GM19463 (cell line): ENCODE data around the gene DLGAP1.
"Not testable (repeated sequence)": the region's sequence is repeated elsewhere in the genome, so short reads cannot be mapped to it uniquely, and the experiment has no call there.

Experiments used
- ATAC-seq: cut with Tn5 transposase; IDR thresholded peaks from one replicate; pipeline ENCODE4 v1.9.1; 2021; ENCODE audit warnings: mild to moderate bottlenecking, moderate library complexity; ENCODE audit not compliant: unreplicated experiment

The DLGAP1 gene

DNA sequence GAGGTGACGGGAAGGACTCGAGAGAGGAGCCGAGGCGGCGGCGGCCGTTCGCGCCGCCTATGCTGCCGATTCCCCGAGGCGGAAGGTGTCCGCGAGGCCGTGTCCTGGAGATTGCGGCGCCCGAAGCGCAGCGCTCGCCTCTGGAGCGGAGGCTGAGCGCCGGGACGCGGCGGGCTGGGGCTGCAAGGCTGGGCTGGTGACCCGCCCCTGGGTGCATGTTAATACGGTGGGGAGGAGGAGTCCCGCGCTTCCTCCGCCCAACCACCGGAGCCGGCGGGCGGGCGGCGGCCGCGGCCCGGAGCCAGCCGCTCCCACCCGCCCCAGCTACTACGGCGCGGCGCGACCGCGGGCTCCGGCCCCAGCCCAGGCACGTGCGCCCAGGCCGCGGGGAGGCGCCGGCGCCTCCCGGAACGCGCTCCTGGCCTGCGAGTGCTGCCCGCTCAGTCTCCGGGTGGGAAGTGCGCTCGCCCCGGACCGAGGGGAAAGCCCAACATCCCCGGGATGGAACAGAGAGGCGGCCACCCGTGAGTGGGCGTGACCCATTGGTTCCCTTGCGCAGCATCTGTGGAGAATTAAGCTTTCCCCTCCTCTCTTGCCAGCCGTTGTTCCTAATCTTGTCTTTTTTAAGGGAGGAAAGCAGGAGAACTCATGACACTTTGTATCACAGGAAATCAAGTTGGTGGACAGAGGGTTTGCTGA, at the start of gene DLGAP1:
Gene DLGAP1 (minus strand): TSS at position 195 of the 699 bp plus-strand sequence.
- ATAC-seq: peak; percentile 82

DNA sequence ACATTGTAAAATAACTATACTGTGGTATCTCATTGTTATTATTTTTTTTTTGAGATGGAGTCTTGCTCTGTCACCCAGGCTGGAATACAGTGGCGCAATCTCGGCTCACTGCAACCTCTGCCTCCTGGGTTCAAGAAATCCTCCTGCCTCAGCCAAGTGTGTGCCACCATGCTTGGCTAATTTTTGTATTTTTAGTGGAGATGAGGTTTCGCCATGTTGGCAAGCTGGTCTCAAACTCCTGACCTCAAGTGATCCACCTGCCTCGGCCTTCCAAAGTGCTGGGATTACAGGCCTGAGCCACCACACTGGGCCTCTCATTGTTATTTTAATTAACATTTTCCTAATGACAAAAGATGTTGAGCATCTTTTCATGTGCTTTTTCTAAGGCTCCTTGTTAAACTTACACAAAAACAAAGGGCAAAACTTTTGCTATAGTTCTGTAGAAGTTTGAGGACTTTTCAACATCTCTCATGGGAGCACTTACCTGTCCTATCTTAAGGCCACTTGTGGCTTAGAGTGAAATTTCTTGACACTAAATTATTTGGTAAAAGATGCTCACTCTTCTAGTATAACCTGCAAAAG, 39.7 kb upstream of the DLGAP1 start:
- ATAC-seq: not testable (repeated sequence)

DNA sequence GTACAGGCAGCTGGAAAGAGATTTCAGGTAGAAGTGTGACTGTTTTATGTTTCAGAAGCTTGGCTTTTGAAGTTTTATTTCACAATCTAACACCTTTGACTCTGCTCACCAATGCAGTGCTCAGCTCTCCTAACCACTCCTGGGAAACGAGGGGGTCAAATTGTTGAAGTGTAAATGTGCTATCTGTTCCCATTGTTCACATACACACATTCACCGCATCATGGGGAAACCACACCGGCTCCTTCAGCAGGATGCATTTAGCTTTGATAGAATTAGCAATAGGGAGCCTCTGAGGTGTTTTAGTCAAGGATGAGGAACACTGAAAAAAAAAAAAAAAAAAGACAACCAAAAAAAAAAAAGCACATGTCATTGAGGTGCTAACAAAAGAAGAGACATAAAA, 13.4 kb upstream of the DLGAP1 start:
- no peak for ATAC-seq

DNA sequence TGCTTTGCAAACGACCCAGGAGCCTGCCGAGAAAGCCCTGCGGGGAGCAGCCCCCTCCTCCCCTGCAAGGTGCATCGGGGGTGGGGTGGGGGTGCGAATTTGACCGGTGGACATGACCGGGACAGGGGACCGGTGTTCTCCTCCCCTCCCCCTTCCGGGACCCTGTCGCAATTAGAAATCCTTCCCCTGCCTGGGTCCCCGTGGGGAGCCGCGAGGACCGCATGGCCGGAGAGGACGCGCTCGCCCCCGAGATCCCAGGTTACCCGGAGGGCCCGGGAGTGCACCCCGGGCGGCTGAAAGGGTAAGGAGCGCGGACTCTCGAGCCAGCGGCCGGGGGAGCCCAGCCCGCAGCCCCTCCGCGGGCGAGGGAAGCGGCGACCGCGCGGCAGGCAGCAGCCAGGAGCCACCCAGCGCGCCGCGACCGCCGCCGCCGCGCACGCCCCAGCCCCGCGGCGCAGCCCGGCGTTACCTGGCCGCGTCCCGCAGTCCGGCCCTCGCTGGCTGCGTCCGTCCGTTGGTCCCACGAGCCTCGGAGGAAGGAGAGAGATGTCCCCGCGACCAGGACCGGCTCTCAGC, 482 bp downstream of the DLGAP1 start:
- ATAC-seq: peak; percentile 25

DNA sequence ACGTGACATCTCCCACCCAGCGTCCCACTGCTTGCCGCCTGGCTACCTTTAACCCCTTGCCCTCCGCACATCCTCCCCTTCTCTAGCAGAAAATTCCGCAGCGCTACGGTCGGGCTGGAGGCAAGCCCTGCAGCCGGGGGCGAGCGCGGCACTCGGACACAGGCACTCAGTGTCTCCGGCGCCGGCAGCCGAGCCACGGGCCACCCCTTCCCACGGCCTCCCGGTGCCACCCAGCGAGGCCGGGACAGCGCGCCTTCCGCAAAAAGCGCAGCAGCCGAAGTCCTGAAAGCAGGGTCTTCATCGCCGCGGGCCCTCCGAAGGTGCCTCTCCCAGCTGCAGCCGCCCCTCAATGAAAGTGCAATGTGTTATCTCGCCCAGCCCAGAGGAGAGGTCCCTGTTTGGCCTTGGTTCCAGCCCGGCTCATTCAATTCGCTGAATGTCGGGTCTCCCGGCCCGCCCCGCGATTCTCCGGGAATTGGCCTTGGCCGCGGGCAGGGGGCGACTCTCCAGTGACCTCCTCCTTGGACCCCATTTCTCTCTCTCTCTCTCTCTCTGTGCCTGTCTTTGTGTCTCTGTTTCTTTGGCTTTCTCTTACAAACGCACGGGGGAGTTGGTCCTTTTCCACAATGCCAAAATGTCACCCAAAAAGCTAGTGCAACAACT, 1.1 kb downstream of the DLGAP1 start:
- no peak for ATAC-seq

DNA sequence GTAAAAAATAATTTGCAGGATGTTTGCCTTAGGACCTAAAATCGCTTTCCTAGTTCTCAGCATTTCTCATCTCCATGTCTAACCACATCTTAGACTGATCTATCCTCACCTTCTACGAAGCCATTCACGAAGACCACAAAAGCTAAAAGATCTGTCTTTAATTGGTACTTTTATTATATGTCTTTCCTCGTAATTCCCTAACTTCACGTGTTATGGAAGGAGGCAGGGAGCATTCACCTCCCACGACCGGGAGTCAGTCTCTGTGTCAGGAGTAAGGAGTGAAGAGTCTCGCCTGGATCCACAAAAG, 1.6 kb downstream of the DLGAP1 start:
- ATAC-seq: no peak

DNA sequence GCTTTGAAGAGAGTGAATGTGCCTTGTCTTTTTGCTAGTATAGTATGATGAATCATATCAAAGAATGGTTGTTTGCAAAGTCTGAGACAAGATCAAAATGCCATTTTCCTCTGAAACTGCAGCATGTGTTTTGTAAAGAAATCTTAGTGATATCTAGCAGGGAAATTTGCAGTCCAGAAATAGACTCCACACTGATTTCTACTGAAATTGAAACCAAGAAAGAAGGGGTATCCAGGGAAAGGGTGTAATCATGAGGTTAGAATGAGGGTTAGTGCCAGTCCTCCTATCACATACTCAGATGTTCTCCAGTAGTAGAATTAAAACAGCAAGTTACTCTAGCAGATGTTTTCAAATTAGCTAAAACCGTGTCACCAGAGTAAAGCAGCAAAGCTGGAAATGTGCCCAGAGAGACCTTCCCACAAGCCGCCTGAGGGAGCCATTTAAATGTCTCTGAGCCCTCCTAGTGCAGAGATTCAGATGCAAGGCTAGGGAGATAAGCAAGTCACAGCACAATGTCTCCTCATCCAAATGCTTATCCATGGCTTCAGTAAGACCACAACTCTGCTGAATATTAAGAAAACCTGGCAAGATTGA, 4.9 kb downstream of the DLGAP1 start:
- ATAC-seq: no peak

DNA sequence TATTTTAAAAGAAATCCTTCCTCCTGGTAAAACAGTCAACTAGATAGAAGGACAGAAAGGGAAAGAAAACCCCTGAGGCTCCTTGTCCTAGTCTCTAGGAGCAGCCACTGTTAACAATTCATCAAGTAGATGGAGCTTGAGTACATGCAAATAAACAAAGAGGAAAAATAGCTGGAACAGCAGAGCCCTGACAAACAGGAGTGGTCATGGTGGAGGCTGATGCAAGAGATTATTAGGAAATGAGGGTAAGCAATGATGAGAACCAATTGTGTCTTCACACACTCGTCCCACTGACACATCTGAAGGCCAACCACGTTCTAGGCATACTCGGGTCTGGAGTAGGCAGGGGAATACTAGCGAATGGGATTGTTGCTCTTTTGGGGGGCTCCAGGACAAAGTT, 9.2 kb downstream of the DLGAP1 start:
- no peak for ATAC-seq

DNA sequence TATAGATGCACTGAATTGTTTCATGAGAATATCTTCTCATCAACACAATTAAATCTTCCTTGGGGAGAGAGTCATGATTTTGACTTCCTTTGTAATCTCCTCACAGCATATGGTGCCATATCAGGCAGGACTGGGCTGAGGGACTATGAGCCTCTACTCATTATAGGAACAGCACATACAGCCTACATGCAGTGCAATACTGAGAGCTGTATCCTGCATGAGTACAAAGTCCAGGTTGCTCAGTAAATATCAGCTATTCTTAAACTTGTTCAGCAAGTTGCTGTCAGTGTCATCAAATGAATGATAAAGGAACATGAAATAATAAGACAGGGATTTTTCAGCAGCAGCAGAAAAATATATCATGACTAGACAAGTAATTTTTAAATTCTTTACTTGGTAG, 10.8 kb downstream of the DLGAP1 start:
- ATAC-seq: no peak

DNA sequence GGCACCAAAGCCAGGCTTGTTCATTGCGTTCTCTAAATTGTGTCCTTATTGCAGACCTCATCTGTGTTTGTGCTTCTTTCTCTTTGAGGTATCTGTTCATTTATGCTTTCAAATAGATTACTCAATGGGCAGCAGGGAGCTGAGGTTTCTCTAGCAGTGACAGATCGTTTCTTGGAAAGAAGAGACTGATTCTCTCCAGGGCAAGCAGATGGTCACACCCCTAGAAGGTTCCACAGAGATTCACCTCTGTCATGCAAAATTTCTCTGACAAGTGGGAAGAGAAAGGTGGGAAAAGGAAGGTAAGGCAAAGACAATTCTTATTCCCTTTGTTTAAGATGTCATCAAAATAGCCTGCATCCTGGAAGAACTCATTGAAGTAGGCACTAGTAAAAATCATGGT, 14.0 kb downstream of the DLGAP1 start:
- ATAC-seq: no peak

DNA sequence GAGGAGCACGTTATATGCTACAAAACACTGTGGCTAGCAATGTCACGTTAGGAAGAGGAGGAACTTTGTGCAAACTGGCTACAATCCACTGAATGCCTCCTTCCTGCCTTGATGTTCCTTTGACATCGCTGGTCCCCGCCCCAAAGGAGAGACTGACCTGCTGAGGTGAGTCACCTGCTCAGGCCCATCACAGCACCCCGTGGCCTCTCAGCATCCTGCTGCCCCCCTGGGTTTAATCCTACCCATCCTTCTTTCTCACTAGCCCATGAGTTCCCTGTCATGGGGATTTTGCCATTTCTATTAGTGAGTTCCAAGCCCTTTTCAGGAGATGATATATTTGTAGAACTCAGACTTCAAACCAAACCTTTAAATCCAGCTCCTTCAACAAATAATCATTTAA, 16.2 kb downstream of the DLGAP1 start:
- no peak for ATAC-seq

DNA sequence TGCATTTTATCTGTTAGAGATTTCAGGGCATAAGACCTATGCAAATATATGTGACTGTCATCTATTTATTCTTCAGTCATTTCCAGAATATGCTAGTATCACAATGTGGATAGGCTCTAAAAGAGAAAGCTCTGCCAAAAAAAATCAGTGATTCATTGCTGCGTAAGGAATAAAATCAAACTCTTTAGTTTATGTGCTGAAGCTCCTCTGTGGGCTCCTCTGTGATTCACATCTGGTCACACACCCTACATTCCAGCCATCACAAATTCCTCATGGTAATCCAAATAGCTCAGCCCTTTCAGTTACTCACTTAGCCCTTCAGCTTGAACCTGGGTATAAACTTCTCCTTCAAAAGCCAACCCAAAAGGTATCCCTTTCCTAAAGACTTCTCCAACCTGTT, 21.4 kb downstream of the DLGAP1 start:
- ATAC-seq: no peak

DNA sequence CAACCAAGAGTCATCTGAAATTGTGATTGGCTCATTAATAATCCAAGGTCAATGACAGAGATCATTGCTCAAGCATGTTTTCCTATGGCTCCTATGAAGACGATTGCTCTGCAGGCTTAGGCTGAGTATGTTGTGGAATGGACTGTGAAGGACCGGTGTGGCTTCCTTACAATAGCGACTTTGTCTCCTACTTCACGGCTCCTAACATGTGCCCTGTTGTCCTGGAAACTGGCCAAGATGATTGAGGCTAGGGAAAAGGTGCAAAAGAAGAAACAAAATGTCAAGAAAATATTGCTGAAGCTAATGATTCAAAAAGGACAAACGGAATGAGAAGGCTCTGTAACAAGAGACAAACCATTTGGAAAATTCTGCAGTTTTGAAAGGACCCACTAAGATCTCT, 24.3 kb downstream of the DLGAP1 start:
- ATAC-seq: no peak

DNA sequence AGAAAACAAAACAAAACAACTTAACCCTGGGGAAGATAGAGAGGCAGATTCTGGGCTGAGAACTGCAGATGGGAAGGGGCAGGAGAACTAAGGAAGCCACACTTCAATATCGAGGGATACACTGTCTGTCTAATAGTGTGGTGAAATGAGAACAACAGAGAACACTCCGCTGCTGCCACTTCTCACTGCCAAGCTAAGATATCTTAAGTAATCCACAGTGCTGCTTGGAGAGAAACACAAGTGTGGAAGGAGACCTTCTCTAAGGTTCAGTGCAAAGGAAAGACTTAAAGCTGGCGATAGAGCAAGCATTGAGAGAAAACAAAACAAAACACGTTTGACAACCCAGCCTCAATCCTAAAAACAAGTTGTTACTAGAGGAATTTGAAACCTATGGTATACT, 37.4 kb downstream of the DLGAP1 start:
- no peak for ATAC-seq

DNA sequence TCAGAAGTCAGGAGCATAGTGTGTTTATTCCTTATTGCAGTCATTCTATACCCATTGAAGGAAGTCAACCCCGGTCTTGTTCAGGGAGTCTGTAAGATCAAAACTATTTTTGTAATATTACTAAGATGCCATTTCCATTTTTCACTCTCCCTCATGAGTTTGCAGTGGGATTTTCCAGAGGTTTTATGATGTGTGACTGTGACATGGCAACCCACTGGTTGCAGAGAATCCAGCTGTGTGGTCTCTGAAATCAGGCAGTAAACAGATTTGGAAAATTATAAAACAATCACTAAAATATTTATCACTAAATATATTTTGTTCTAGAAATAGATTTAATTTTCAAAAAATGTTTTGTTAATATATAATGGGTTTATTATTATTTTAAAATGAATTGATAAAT, 38.1 kb downstream of the DLGAP1 start:
- ATAC-seq: no peak

DNA sequence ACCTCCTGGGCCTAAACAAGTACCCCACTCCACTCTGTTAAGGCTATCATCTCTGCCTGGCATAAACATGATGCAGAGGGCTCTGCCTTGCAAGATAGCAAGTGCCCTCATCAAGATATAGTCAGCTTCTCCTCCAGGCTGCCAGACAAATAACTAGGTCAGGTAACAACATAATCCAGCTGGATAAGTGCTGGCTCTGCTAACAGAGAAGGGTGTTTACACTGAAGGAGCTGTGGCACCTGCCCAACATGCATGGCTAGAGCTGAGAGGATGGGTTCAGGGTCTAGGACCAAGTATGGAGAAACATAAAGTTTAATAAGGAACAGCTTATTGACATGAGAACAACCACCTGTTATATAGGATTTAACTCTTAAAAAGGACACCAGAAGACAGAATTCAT, 42.8 kb downstream of the DLGAP1 start:
- no peak for ATAC-seq

DNA sequence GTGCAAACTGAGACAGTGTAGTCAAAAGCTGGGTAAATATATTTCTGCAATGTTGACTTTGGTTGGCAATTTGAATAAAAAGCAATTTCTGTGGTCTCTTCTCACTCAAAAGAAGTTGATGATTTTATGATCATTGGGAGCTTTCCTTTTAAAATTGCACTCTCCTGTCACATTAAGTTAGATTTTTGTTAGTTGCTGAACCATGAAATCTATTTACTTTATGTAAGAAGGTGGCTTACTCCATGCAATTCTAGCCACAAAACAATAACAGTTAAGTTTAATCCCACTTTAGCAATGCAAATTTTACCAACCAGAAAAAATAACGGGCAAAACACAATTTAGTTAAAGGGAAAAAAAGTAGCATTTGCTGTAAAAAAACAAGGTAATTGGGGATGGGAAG, 48.3 kb downstream of the DLGAP1 start:
- no peak for ATAC-seq

DNA sequence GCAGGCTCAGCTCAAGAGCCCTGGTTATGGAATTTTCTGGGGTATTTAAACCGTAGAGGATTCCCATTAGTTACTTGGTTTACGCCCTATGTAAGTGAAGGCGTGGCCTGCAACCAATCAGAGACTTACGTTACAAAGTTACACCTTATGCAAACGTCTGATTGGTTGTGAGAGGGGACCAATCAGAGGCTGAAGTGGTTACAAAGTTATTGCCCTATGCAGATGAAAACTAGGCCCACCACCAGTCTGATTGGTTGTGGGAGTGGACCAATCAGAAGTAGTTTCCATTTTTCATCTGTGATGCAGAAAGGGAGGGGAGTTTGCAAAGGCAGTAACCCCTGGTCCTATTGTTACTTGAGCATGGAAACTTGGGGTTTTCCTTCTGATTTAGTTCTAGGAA, 49.1 kb downstream of the DLGAP1 start:
- no peak for ATAC-seq

DNA sequence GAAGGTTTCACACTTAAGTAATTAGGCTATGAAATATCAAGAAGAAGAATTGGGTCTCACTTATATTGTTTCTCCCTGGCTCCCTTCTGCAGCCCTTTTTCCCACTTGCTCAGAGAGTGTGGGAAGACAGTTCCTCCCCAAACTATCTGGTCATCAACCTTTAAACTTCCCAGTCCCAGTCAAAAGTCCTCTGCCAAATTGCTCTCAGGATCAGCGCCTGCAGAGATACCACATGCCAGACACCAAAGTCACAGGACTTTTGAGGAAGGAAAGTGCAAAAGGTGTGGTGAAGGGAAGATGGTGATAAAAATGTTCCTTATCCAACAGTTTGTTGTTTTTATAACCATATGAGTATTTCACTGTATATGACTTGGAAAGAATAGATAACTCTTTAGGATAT, 51.3 kb downstream of the DLGAP1 start:
- ATAC-seq: no peak

DNA sequence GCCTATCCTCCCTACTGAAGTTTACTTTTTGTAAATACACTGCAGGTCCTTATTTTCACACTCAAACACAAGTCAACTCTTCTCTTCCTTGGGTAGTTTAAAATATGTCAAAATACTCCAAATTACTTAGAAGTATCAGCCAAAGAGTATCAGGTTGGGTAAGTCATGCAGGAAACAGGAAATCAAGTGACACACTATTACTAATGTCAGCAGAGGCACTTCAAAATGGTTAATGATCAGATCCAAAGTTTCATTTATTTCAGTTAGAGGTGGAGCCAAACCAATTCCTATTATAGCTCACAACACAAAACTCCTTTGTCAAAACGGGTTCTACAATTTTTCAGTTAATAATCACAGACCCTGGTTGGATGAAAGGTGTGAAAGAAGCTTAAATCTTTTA, 54.2 kb downstream of the DLGAP1 start:
- peak; percentile 53 for ATAC-seq

DNA sequence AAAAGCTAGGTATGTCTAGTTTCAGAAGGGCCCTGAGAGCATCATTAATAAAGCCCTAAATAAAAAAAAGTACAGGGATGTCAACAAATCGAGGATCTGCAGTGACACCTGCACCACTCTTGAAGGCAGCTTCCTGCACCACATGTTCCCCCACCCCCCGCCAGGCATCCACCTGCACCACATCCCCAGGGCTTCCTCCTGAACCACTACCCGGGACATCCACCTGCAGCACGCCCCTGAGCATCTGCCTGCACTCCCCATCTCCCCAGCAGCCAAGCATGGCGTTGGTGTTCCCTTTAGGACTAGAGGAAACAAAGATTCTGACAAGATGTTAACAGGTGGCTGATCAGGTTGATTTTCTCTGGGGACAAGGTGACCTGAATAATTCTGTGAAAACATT, 55.2 kb downstream of the DLGAP1 start:
- ATAC-seq: no peak

DNA sequence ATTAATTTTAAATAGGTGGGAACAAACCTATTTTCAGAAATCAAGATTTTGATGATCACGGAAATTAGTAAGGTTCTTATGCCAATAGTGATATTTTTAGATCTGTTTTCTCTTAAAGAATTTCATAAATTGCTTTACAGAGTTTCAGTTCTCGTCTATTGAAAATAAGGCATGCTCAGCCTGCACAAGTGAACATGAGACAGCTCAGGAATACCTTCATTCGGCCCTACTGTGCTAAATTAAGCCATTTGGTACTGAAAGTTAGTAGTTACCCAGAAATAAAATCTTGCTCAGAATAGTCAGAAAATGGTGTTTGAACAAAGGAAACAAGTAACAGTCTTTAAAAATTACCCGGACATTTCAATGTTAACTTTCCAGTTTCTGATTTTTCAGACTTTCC, 60.4 kb downstream of the DLGAP1 start:
- ATAC-seq: peak; percentile 36
